Hypothalamus (tissue), 51 donors: ENCODE results near the gene PTPRU.

Experiments
- DNase-seq, 51 donors: peaks; one replicate each; lab custom pipeline; 2025; lab: John Stamatoyannopoulos, UW

The PTPRU gene

GRCh38 chr1:29259802-29260441 is 23.6 kb downstream of the PTPRU start:
- DNase-seq = peak in 23 of 51 donors; percentile 12 to 75 (median 33)

GRCh38 chr1:29260531-29260930 is 24.2 kb downstream of the PTPRU start:
- no peak for DNase-seq

GRCh38 chr1:29264773-29265389 is 28.6 kb downstream of the PTPRU start:
- no peak for DNase-seq

- DNase-seq = no peak
Observed at GRCh38 chr1:29266912-29267311, 30.6 kb downstream of the PTPRU start.

- DNase-seq = no peak
Observed at GRCh38 chr1:29267321-29268070, 31.2 kb downstream of the PTPRU start.

- peak in 30 of 51 donors; percentile 8 to 81 (median 48) for DNase-seq
Observed at GRCh38 chr1:29269382-29269781, 33.1 kb downstream of the PTPRU start.

GRCh38 chr1:29270929-29271521 is 34.7 kb downstream of the PTPRU start:
- no peak for DNase-seq

- DNase-seq = no peak
Observed at GRCh38 chr1:29271724-29272123, 35.4 kb downstream of the PTPRU start.

GRCh38 chr1:29272147-29272907 is 36.0 kb downstream of the PTPRU start:
- DNase-seq = no peak

GRCh38 chr1:29275435-29275834 is 39.1 kb downstream of the PTPRU start:
- DNase-seq = no peak

GRCh38 chr1:29278124-29278523 is 41.8 kb downstream of the PTPRU start:
- no peak for DNase-seq

- DNase-seq = no peak
Observed at GRCh38 chr1:29279406-29279805, 43.1 kb downstream of the PTPRU start.

GRCh38 chr1:29279951-29280391 is 43.6 kb downstream of the PTPRU start:
- DNase-seq = no peak

- DNase-seq = no peak
Observed at GRCh38 chr1:29280409-29281131, 44.2 kb downstream of the PTPRU start.

GRCh38 chr1:29281571-29281970 is 45.2 kb downstream of the PTPRU start:
- no peak for DNase-seq

GRCh38 chr1:29282135-29282923 is 46.0 kb downstream of the PTPRU start:
- DNase-seq = no peak

- no peak for DNase-seq
Observed at GRCh38 chr1:29282924-29283803, 46.8 kb downstream of the PTPRU start.

- DNase-seq = no peak
Observed at GRCh38 chr1:29283804-29284195, 47.5 kb downstream of the PTPRU start.
